HG03469 (cell line): Measurements from ENCODE around the gene PPP2R2B.
"Not testable (repeated sequence)": the region's sequence is repeated elsewhere in the genome, so short reads cannot be mapped to it uniquely, and the experiment has no call there.

ENCODE experiments used
- ATAC-seq: cut with Tn5 transposase; IDR thresholded peaks from one replicate; pipeline ENCODE4 v1.9.1; 2021; ENCODE audit warnings: mild to moderate bottlenecking, moderate library complexity, moderate number of reproducible peaks; ENCODE audit not compliant: unreplicated experiment

The PPP2R2B gene

DNA sequence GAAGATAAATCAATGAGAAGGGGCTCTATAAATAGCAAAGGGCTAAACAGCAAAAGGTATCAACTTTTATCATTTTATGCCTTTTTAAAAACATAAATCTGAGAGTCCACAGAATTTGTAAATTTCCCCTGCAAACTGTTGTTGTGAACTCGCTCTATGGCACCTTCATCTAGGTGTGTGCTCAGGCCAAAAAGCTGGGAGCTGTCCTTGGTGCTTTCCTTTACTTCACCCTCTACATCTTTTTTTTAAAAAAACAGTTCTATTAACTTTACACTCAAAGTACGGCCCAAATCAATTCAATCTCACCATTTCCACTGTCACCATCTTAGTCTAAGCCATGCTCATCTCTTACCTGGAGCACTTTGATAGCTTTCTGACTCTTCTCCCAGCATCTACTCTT lies 254.4 kb downstream of the PPP2R2B start:
- ATAC-seq = no peak

DNA sequence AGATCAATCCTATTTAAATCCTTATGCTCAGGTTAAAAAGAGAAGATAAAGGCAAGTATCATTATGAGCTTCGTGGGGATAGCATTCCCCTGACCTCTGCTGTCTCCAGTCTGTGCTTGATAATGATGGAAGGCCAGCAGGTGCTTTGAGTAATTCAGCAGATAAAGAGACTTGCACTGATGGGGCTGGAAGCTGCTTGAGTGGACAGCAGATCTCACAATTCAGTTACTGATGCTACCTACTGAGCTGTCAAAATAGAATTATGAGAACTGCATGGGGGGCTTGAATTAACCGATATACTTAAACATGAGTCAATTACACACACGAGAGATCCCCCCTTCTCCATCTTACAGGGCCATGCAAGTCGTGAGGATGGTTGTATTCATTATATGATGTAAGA lies 254.9 kb downstream of the PPP2R2B start:
- no peak for ATAC-seq

DNA sequence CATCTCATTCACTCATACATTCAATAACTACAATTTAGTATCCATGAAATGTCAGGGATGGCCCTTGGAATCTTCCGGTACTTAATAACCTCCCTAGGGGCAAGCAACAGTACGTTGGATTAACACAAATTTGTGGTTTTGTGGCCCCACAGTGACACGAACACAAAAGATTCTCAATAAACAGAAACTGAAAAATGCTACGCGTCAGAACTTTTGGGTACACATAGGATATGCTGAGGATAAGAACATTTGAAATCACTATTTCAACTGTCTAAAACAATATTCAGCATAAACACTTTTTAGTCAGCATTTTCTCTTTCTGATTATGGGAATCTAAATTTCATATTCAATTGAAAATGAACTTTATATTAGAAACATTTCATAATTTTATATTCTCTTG lies 255.5 kb downstream of the PPP2R2B start:
- no peak for ATAC-seq

DNA sequence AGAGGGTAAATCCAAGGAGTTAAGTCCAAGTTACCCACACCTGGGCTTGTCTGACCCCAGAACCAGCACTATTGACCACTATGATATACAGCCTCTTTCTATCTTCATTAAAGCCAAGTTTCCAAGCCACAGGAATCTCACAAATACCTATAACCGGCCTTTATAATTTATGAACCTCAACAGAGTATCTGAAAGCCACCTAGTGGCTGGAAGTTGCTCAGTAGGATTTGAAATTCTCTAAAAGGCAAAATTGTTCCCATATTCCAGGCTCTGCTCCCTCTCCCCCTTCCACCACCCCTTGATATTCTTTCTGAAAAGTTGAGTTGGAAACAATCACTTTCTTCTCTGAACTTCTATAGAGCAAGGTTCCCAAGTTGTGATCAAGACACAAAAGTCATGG lies 256.2 kb downstream of the PPP2R2B start:
- no peak for ATAC-seq

DNA sequence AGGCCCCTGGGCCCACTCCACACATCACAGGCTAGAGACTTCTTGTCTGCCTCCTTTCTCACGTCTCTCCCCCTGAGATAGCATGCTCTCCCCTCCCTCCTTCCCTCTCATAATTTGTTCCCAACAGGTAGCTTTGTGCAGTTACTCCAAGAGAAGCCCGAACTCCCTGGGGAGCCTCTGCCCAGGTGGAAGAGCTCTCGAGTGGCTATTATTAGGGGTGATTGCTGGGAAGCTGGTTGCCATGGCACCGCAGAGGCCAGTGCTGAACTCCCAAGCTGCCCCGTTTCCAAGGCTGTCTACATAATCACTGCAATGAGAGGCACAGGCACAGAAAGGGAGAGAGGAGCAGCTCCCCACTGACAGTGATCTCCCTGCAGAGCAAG lies 257.9 kb downstream of the PPP2R2B start:
- ATAC-seq = no peak

DNA sequence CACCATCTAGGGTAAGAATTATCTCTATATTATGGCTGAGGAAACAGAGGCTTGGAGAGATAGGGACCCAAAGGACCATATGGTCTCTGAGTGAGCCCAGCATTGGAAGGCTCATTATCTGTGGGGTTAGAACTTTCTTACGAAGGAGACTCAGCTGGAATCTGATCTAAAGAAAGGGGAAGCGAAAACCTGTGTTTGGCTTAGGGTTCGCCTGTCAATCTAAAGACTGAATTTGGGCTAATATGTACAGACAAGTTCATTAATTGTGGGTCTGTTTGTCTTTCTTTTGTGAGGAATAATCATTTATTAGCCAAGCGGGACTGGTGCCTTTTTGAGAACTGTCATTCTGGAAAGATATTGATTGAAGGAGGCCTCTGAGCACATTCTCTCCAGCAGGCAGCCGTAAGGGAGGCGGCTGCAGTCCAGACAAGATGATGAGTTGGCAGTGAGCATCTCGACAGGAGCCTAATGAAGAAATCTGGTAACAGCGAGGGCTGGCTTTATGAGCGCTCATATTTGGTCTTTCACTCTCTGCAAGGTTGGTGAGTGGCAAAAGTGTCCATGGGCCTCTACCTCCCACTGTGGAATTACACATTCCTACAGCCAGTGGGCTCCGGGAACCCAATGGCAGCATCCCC lies 258.4 kb downstream of the PPP2R2B start:
- ATAC-seq = no peak

DNA sequence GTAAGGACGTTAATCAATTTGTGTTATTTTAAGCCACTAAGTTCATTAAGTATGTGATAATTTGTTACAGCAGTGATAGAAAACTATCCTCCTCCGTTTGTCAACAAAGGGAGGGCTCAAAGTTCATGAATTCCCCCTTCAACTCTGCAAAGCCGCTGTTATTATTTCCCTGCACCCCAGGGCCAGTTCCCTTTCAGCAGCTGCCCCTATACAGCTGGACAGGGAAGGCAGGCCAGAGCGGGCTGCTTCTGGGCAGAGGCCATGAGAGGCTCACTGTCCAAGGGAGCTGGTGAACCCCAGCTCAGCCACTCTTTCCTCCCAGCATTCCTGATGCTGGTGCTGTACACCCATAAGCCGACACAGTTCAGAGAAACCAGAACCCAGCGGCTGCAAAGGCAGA lies 260.1 kb downstream of the PPP2R2B start:
- no peak for ATAC-seq

DNA sequence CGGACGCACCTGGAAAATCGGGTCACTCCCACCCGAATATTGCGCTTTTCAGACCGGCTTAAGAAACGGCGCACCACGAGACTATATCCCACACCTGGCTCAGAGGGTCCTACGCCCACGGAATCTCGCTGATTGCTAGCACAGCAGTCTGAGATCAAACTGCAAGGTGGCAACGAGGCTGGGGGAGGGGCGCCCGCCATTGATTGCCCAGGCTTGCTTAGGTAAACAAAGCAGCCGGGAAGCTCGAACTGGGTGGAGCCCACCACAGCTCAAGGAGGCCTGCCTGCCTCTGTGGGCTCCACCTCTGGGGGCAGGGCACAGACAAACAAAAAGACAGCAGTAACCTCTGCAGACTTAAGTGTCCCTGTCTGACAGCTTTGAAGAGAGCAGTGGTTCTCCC lies 268.8 kb downstream of the PPP2R2B start:
- ATAC-seq = not testable (repeated sequence)

DNA sequence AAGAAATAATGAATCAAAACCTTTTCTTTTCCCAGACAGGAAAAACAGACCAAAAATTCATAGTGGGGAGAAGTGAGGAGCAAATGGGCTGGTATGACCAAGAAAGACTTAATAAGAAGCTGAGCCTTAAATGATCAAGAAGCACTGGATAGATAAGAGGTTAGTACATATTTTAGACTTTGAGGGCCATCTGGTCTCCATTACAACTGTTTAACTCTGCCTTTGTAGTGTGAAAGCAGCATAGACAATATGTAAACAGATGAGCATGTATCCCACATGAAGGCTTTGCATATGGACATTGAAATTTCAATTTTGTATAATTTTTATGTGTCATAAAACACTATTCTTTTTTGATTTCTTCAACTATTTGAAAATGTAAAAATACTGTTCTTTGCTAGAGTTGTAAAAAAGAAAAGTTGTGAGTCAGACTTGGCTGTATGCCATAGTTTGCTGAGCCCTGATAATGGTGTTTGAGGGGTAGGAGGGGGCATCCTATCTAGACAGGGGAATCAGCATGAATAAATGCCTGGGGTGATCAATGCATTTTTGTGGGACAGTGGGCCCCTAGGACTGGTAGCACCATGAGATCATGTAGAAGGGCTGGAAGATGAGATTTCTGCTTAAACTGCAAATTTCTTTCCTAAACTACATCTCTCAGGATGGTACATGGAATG lies 270.8 kb downstream of the PPP2R2B start:
- ATAC-seq = no peak

DNA sequence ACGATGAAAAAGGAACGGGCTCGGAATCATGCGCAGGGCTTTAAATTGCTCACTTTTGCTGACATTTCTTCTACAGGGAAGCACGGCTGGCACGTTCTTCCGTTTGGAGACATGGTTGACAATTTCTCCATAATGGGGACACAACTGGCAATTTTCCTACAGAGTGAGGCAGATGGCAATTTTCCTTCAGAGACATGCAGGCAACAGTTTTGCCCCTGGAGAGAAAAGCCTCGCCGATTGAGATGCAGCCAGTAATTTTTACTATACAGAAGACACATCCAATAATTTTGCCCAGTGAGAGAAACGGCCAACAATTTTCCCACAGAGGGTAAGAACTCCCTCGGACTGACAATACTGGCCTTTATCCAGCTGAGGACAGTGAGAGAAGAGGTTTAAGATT lies 271.7 kb downstream of the PPP2R2B start:
- ATAC-seq = no peak

DNA sequence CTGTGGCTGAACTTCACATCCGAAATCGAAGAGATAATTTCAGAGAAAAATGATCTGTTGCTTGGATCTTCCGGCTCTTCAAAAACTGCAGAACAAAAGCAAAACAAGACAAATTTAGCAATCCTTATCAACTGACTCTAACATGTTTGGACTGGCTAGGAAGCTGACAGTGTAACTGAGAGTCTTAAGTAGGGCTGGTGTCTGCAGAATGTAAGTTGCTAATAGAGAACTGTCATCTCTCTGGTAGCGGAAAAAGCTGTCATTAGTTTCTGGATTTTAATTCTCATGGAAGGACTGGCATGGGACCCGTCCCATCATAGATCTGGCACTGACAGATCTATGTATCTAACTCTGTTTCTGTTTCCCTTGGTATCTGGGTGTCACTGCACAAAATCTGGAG lies 278.2 kb downstream of the PPP2R2B start:
- ATAC-seq = no peak

DNA sequence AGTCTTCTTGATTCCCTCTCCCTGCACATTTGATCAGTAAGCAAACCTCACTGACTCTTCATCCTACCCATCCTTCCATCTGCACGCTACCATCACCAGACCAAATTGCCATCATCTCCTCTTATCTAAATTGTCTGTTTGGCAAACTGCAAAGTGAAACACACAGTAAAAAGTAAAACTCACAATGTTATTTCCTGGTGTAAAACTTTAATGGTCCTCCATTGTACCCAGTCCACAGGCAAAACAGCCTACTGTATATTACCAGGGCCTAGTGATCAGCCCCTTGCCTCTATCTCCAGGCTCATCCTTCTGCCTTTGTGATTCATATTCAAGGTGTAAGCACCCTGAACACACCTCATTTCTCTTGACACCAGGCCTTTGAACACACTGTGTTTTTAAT lies 279.3 kb downstream of the PPP2R2B start:
- no peak for ATAC-seq

DNA sequence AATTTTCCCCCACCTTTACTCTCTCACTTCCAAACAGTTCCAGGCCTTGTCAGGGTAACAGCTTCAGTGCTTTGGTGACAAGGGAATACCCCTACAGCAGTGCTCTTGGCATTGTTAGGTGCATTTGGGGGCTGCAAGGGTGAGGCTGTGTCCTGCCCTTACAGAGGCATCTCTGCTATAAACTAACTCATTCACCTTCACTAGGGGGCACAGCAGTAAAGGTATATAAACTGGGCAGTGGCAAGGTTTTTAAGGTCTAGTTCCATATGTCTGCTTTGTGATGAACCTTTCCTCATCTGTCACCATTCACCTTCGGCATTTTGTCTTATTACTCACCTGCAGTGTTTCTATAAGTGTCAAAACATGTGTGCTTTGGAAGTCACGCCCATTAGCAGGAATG lies 283.5 kb downstream of the PPP2R2B start:
- ATAC-seq = no peak

DNA sequence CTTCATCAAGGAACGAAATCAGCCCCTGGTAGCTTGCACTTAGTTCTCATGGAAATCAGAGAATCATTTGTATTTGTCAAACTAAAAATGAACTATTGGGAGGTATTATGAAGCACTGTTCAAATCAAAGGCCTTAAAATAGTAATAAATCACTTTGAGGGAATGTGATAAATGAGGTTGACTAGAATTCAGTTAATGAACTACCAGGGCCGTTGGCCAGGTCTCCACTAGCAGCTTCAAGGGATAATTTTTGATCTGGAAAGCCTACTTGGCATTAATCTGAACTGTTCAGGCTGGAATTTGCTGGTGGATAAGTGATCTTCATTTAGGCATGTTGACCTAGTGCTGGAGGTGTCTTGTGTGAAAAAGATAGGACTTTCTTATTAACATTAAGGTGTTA lies 286.2 kb downstream of the PPP2R2B start:
- ATAC-seq = no peak

DNA sequence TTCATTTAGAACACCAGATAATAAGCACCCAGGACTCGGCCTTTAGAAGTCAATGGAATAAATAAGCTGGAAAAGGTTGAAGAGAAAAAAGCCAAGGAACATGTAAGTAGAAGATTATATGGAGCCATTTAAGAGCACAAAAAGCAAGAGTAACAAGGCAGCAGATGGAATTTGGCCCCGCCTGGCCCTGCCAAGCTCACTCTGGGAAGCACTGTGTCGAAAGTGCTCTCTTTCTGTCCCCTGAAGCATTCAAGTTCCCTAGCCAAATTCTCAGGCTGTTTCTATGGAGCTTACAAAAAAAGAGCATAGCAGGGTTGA lies 289.6 kb downstream of the PPP2R2B start:
- no peak for ATAC-seq

DNA sequence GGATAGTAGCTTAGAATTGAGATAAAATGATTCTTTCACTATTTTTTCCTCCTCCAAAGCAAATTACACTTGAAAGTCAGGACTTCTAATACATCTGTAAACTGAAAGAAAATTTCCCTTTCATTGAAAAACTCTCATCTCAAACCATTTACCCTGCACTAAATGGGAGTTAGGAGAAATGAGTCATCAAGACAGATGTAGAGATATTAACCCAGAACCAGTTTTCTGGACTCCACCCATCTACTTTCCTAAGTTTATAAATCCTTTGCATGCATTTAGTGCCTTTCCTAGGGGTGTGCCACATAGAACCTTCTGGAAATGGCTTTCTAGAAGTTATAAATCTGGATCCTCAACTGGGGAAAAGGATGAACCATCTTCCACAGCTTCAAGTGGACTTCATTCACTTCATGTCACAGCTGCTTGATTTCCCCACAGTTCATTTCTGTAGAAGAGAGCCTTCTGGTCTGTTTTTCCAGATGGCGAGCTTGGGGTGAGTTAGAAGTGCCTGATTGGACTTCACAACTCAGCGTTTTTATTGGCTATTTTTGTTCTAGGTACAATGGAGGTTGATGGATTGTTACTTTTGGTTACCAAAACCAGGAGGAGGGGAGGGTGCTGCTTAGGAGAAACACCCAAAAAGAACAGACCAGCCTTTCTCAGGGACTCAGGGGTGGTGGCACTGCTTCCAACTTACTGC lies 290.1 kb downstream of the PPP2R2B start:
- no peak for ATAC-seq

DNA sequence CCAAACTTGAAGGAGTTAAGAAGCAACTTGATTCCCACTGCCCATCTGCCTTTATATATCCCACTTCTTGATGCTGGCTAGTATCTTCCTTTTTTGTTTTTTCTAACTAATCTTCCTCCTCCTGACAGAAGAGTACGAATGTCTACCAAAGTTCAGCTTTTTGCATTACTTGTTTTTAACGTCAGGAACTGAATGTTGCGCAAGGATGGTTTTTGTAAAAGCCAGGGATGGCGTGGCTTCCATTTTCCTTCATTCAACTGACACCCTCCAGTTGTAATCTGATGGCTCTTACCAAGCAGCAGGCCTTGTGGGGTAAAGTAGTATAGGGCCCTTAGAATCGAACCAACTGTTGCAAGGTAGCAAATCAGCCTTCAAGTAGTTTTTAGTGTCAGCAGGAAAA lies 291.8 kb downstream of the PPP2R2B start:
- no peak for ATAC-seq

DNA sequence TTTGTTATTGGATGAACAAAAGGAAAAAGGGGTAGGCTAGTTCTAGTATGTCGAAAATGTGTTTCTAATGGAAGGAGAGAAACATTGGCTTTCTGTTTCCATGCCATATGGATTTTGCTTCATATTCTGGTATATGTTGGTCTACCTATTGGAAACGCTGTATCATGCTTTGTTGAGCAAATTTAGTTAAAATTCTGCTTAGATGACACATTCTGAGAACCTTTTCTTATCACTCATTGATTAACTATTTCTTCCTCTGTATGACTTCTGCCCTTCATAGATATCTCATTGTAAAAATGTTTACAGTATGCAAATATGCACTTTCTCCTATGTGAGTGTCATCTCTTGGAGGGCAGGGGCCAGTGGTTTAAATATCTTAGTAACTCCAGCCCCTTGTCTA lies 293.8 kb downstream of the PPP2R2B start:
- no peak for ATAC-seq

DNA sequence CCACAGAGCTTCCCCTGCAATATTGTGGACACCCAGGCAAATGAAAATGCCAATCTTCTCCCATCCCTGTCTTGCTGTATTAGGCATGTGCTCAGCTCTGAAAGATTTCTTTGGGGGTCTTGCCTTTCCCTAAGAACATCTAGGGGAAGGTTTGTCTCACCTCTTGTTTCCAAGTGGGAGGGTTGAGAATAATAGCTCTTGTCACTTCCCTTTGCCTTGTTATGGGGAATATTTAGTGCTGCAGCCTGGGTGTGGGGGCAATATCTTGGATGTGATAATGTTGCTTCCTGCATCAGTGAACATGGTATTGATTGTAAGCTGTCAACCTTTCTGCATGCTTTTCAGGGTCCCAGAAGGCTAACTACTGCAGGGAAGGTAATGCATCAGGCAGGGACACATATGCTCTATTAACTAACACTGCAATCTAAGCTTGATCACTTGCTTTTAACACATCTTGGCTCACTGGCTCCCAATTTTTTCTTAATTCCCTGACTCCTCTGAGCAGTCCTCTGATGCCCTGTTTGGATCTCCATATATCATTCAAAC lies 296.4 kb downstream of the PPP2R2B start:
- no peak for ATAC-seq

DNA sequence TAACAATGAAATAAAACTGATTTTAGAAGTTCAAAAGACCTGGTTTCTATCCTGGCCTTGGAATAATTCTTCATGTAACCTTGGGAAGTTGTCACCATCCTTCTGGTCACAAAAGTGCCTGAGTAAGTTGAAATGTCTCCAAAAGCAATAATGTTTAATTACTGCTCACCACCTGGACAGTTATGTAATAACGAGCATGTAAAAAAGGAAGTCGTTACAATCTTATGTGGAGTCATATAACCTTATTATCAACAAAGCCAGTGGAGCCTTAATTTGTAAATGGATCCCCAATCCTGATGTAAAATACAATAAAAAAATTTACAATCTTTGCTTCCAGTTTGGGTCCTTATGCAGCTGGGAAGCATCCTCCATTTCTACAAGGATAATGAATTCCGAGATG lies 298.3 kb downstream of the PPP2R2B start:
- ATAC-seq = no peak

DNA sequence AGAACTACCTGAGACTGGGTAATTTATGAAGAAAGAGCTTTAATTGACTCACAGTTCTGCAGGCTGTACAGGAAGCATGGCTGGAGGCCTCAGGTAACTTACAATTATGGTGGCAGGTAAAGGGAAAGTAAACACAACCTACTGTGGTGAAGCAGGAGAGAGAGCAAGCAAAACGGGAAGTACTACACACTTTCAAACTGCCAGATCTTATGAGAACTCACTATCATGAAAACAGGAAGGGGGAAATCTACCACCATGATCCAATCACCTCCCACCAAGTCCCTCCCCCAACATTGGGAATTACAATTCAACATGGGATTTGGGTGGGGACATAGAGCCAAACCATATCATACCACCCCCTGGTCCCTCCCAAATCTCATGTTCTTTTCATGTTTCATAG lies 303.8 kb downstream of the PPP2R2B start:
- ATAC-seq = no peak

DNA sequence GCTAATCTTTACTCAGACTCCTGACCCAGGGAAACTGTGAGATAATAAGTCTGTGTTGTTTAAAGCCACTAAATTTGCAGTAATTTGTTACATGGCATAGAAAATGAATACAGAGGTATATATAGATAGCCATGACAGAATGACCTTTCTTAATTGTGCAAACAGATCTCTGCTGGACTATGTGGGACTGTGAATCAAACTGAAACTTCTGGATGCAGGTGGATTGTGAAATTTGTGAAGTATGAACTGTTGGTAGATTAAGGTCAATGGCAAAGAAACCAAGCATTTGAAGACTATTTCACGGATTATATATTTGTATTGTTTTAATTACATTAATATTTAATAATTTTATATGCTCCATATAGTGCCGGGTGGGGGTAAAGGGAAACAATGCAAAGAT lies 310.4 kb downstream of the PPP2R2B start:
- ATAC-seq = no peak
